A549 (cell line): ENCODE results near the gene TAOK3.

Experiments
- RCOR1 ChIP-seq: fragments of 150-350 bp; IDR thresholded peaks from 2 replicates; pipeline ENCODE4 v1.6.1; 2014; ENCODE audit warnings: antibody characterized with exemption, low read length, low read depth
- TF ChIP-seq, protein P1 (sequence below): fragments of >200 bp; sonication (Bioruptor Twin); formaldehyde crosslinking; IDR thresholded peaks from 3 replicates; pipeline ENCODE4 v1.5.1; 2016

DNA sequence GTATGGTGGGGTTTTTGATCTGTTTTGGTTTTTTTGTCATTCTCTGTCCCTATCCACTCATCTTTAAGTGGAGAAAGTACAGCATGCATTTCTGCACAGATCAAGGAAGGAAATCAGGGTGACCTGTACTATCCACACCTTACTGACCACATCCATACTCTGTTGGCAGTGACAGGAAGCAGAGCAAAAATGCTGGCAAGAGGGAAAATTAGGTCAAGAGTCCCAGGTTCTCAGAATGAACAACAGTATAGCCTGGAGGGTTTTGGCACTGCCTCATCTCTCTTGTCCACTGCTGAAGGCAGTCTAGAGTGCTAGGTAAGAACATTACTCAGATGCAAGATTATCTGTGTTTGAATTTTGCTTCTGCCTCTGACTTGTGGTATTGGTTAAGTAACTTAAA lies 70.7 kb downstream of the TAOK3 start:
- TF ChIP-seq, protein P1, sequence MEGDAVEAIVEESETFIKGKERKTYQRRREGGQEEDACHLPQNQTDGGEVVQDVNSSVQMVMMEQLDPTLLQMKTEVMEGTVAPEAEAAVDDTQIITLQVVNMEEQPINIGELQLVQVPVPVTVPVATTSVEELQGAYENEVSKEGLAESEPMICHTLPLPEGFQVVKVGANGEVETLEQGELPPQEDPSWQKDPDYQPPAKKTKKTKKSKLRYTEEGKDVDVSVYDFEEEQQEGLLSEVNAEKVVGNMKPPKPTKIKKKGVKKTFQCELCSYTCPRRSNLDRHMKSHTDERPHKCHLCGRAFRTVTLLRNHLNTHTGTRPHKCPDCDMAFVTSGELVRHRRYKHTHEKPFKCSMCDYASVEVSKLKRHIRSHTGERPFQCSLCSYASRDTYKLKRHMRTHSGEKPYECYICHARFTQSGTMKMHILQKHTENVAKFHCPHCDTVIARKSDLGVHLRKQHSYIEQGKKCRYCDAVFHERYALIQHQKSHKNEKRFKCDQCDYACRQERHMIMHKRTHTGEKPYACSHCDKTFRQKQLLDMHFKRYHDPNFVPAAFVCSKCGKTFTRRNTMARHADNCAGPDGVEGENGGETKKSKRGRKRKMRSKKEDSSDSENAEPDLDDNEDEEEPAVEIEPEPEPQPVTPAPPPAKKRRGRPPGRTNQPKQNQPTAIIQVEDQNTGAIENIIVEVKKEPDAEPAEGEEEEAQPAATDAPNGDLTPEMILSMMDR = no peak
- TF ChIP-seq RCOR1 = no peak
